AG04449 (cell line): ENCODE data around the gene C10orf62.
A peak's percentile ranks its signal among the peaks of the same experiment; 100 is the strongest.

Source experiments
- CTCF ChIA-PET: fragments of 350-600 bp; formaldehyde crosslinking; extraction: SDS; loops from one replicate; lab custom pipeline; 2021; ENCODE audit warnings: antibody characterized with exemption; lab: Yijun Ruan, JAX
- POLR2A ChIA-PET: fragments of 400-600, 350-600 bp; formaldehyde crosslinking; extraction: SDS; loops from one replicate; lab custom pipeline; 2020; ENCODE audit warnings: antibody characterized with exemption, inconsistent platforms; lab: Yijun Ruan, JAX
- DNase-seq: peaks from one replicate; pipeline ENCODE4 v3.0.0-alpha.2; 2010; ENCODE audit warnings: low read depth, low spot score
- H3K4me3 ChIP-seq: 2 replicates; pipeline ENCODE4 v1.5.1; 2011; ENCODE audit warnings: low read depth, mild to moderate bottlenecking, control low read depth, low read length
- TF ChIP-seq, protein P1 (sequence below): IDR thresholded peaks from one replicate; pipeline ENCODE4 v1.5.1; 2011; ENCODE audit warnings: mild to moderate bottlenecking, moderate library complexity, low read length, control low read depth, inconsistent platforms; ENCODE audit not compliant: insufficient read depth; ENCODE audit errors: missing control alignments

Gene C10orf62

DNA sequence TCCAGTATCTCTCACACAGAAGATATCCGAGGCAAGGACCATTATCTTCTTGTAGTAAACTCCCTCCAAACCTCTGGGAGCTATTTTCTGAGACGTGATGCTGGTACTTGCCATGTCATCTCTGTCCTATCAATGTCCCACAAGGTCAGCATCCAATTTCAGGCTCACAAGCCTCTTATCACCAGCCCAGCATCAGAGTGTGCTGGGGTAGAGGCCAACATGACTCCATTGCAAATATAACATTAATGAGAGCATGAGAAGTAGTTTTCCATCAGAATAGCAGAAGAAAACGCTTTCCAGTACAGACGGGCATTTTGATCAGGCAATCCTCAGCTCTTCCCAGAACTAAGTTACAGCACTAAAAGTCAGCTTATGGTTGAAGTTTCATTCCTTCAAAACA is 38.2 kb downstream of the C10orf62 start:
- DNase-seq: no peak
- no peak overlapping the region for H3K4me3 ChIP-seq
- TF ChIP-seq, protein P1, sequence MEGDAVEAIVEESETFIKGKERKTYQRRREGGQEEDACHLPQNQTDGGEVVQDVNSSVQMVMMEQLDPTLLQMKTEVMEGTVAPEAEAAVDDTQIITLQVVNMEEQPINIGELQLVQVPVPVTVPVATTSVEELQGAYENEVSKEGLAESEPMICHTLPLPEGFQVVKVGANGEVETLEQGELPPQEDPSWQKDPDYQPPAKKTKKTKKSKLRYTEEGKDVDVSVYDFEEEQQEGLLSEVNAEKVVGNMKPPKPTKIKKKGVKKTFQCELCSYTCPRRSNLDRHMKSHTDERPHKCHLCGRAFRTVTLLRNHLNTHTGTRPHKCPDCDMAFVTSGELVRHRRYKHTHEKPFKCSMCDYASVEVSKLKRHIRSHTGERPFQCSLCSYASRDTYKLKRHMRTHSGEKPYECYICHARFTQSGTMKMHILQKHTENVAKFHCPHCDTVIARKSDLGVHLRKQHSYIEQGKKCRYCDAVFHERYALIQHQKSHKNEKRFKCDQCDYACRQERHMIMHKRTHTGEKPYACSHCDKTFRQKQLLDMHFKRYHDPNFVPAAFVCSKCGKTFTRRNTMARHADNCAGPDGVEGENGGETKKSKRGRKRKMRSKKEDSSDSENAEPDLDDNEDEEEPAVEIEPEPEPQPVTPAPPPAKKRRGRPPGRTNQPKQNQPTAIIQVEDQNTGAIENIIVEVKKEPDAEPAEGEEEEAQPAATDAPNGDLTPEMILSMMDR: no peak
- ChIA-PET POLR2A (no interaction called here), CTCF (interaction anchor here (2.2 kb wide), 1 partner anchor 56 kb away, joined by 8 read pairs; the partner anchor contains the start of gene ANKRD2)

DNA sequence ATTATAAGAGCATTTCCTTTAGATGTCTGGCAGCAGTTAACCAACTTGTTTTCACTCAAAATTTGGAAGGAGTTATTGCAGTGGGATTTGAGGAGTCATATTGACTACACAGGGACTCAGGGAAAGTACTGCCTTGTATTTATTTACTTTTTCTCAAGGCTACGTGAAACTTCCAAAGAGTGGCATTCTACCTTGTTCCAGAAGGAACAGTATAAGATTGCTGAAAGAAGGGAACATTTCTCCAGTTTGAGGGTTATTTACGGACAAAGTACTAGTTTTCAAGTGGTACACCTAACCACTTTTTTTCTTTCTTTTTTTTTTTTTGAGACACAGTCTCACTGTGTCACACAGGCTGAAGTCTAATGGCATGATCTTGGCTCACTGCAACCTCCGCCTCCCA is 38.7 kb downstream of the C10orf62 start:
- POLR2A ChIA-PET: no interaction called here
- H3K4me3 ChIP-seq: no peak overlapping the region
- TF ChIP-seq, protein P1: no peak
- no peak for DNase-seq
- CTCF ChIA-PET: interaction anchor here (1.2 to 2.2 kb wide), 2 partner anchors 16 to 57 kb away, joined by 3 to 8 read pairs; partner anchors contain the start of gene ANKRD2

DNA sequence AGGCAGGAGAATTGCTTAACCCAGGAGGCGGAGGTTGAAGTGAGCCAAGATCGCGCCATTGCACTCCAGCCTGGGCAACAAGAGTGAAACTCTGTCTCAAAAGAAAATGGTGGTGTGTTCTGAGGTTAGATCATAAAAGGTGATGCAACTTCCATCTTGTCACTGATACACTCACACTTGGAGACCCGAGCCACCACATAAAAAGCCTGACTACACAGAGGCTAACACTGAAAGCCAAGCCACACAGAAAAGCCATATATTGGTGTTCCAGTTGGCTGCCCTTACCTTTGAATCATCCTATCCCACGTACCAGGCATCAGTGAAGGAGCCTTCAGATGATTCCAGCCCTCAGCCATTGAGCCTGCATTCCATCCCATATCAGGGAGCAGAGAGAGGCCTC is 39.8 kb downstream of the C10orf62 start:
- ChIA-PET CTCF (interaction anchor here (1.2 kb wide), 1 partner anchor 17 kb away, joined by 3 read pairs; no protein-coding TSS in a partner anchor), POLR2A (no interaction called here)
- TF ChIP-seq, protein P1: no peak
- DNase-seq: no peak
- H3K4me3 ChIP-seq: no peak overlapping the region

DNA sequence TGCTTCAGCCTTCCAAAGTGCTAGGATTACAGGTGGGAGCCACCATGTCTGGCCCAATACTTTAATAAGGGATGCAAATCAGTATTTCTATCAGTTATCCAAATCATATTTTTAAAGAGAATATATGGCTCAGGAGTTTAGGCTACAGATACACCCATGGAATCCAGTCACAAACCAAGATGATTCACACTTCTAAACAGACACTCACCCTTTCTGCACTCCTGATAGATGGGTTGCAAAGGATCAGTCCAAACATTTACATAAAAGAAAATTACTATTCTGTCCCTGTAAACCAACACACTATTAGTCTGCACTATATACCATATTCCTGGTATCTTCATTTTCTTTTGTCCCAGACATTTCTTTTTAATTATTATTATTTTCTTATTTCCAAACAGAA is 41.6 kb downstream of the C10orf62 start:
- ChIA-PET POLR2A (no interaction called here), CTCF (no interaction called here)
- DNase-seq: no peak
- H3K4me3 ChIP-seq: no peak overlapping the region
- TF ChIP-seq, protein P1: no peak

DNA sequence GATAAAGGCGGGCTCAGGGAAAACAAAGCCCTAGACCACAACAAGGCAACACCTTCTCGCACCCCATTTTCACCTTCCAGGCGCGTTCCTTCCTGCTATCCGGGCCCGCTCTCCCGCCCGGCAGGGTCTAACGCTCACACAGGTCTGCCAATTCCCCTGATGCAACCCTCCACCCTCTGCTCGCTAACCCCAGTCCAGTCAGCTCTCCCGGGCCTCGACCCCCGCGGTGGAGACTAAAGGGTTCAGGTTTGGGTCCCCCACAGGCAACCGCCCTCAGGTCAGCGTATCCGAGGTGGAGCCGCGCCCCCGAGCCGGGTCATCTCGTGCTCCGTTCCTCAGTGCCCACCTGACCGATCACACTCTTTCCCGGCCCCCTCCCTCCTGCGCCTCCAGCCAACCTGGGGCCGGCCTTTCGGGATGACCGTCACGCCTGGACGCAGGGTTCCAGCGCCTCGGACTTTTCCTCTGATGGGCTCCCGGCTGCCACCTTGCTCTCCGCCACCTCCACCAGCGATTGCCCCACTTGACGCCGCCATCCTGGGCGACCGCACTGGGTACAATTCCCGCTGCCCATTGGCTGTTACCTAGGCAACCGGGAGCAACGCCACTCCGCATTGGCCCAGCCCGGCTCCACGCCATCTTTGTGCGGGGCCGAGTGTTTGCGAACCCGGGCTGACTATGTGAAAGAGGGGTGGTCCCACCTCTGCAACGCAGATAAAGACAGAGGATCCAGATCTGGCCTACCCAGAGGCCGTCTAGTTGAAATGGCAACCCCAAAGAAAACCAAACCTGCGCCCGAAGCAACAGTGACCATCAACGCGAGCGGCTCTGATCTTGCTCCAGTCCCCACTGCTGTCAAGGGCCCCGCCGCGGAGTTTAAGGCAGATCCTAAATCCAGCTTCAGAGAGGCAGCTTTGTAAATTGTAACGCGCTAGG is 43.7 kb downstream of the C10orf62 start, which contains the start of gene MORN4:
TSS of gene MORN4 (minus strand) at position 552 of the 936 bp plus-strand sequence. CDS start 13,847 bp downstream, outside the sequence.
- TF ChIP-seq, protein P1: no peak
- peak within 1 kb of the TSS; percentile 88 for H3K4me3 ChIP-seq
- CTCF ChIA-PET: interaction anchor here (1.1 kb wide), 1 partner anchor 50 kb away, joined by 3 read pairs; no protein-coding TSS in a partner anchor
- POLR2A ChIA-PET: no interaction called here
- DNase-seq: no peak

DNA sequence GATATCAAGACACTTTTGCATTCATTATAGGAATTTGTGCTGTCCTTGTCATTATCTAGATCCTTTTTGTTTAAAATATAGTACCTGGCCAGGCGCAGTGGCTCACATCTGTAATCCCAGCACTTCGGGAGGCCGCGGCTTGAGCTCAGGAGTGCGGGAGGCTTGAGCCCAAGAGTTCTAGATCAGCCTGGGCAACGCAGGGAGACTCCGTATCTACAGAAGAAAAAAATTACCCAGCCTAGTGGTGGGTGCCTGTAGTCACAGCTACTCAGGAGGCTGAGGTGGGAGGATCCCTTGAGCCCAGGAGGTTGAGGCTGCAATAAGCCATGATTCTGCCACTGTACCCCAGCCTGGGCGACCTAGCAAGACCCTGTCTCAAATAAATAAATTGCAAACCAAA is 44.4 kb downstream of the C10orf62 start:
- peak overlapping the region; percentile 88 for H3K4me3 ChIP-seq
- TF ChIP-seq, protein P1: no peak
- POLR2A ChIA-PET: no interaction called here
- no peak for DNase-seq
- CTCF ChIA-PET: interaction anchor here (1.1 kb wide), 1 partner anchor 49 kb away, joined by 3 read pairs; no protein-coding TSS in a partner anchor
